ENCODE measurements around the gene CHMP4B.

GRCh38 chr20:33890557-33890956 lies 79.4 kb downstream of the CHMP4B start:
- TF ChIP-seq POLR2A (IDR thresholded peaks at IDR 0.05): no peak
- TF ChIP-seq, protein P1, sequence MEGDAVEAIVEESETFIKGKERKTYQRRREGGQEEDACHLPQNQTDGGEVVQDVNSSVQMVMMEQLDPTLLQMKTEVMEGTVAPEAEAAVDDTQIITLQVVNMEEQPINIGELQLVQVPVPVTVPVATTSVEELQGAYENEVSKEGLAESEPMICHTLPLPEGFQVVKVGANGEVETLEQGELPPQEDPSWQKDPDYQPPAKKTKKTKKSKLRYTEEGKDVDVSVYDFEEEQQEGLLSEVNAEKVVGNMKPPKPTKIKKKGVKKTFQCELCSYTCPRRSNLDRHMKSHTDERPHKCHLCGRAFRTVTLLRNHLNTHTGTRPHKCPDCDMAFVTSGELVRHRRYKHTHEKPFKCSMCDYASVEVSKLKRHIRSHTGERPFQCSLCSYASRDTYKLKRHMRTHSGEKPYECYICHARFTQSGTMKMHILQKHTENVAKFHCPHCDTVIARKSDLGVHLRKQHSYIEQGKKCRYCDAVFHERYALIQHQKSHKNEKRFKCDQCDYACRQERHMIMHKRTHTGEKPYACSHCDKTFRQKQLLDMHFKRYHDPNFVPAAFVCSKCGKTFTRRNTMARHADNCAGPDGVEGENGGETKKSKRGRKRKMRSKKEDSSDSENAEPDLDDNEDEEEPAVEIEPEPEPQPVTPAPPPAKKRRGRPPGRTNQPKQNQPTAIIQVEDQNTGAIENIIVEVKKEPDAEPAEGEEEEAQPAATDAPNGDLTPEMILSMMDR (IDR thresholded peaks at IDR 0.05): no peak

All from upper lobe of left lung (tissue), 4 donors.